Lower leg skin (tissue), 3 donors: ENCODE results near the gene HSPA9.

ENCODE experiments used
- POLR2A ChIP-seq, 2 donors: fragments of 450-650 bp; IDR thresholded peaks; one replicate each; pipeline ENCODE4 v1.6.1; 2016 to 2017; ENCODE audit warnings: antibody characterized with exemption in 2 of 2, mild to moderate bottlenecking in 1 of 2, moderate library complexity in 1 of 2
- TF ChIP-seq, protein P1 (sequence below), 3 donors: fragments of 450-650 bp; IDR thresholded peaks; one replicate each; pipeline ENCODE4 v1.5.1; 2016; ENCODE audit warnings: antibody characterized with exemption in 3 of 3, mild to moderate bottlenecking in 3 of 3, moderate library complexity in 2 of 3

DNA sequence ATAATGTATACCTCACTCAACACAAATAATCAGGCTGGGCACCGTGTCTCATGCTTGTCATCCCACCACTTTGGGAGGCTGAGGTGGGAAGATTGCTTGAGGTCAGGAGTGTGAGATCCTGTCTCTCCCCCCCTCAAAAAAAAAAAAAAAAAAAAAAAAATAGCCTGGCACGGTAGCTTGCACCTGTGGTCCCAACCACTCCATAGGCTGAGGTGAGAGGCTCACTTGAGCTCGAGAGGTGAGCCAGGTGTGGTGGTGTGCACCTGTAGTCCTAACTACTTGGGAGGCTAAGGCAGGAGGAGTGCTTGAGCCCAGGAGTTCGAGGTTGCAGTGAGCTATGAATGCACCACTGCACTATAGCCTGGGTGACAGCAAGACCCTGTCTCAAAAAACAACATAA, 22.5 kb downstream of the HSPA9 start:
- TF ChIP-seq, protein P1, sequence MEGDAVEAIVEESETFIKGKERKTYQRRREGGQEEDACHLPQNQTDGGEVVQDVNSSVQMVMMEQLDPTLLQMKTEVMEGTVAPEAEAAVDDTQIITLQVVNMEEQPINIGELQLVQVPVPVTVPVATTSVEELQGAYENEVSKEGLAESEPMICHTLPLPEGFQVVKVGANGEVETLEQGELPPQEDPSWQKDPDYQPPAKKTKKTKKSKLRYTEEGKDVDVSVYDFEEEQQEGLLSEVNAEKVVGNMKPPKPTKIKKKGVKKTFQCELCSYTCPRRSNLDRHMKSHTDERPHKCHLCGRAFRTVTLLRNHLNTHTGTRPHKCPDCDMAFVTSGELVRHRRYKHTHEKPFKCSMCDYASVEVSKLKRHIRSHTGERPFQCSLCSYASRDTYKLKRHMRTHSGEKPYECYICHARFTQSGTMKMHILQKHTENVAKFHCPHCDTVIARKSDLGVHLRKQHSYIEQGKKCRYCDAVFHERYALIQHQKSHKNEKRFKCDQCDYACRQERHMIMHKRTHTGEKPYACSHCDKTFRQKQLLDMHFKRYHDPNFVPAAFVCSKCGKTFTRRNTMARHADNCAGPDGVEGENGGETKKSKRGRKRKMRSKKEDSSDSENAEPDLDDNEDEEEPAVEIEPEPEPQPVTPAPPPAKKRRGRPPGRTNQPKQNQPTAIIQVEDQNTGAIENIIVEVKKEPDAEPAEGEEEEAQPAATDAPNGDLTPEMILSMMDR (IDR thresholded peaks at IDR 0.05), result no peak
- no peak for TF ChIP-seq POLR2A (IDR thresholded peaks at IDR 0.05)
